ENCODE data around the gene URM1.

- TF ChIP-seq CTCF (IDR thresholded peaks at IDR 0.05; ENCODE audit: insufficient read depth, low read length) (no peak), POLR2AphosphoS5 (IDR thresholded peaks at IDR 0.05; ENCODE audit: low read depth) (no peak), REST (IDR thresholded peaks at IDR 0.05; ENCODE audit: insufficient replicate concordance, low read depth) (no peak), SPI1 (IDR thresholded peaks at IDR 0.05; ENCODE audit: borderline replicate concordance, low read depth) (no peak)
Measured at GRCh38 chr9:128372784-128373183, 1.6 kb downstream of the URM1 start.

Measured in HL-60 (cell line).